Lower lobe of right lung (tissue), 2 donors: ENCODE data around the gene KRTAP10-10. TPM values are rescaled to one million over a fixed set of nuclear protein-coding genes. Genes with fewer than 3 reads are reported as not detected.

Source experiments
- ATAC-seq, 2 donors: fragments of 200-7000 bp; cut with Tn5 transposase; one replicate each; pipeline ENCODE4 v1.9.1; 2020 to 2022; ENCODE audit warnings: mild to moderate bottlenecking in 2 of 2, moderate library complexity in 2 of 2
- DNase-seq: peaks from one replicate; pipeline ENCODE4 v3.0.0-alpha.2; 2020
- H3K27ac ChIP-seq: fragments of 200-600 bp; one replicate; pipeline ENCODE4 v1.8.0; 2022
- H3K27me3 ChIP-seq: fragments of 200-600 bp; one replicate; pipeline ENCODE4 v1.8.0; 2022; ENCODE audit warnings: low read depth
- H3K36me3 ChIP-seq: fragments of 200-600 bp; one replicate; pipeline ENCODE4 v1.8.0; 2022; ENCODE audit warnings: mild to moderate bottlenecking
- H3K4me1 ChIP-seq: fragments of 200-600 bp; one replicate; pipeline ENCODE4 v1.8.0; 2022
- H3K4me3 ChIP-seq: fragments of 200-600 bp; one replicate; pipeline ENCODE4 v1.8.0; 2022; ENCODE audit warnings: mild to moderate bottlenecking
- H3K9me3 ChIP-seq: fragments of 200-600 bp; one replicate; pipeline ENCODE4 v1.8.0; 2022
- CTCF ChIP-seq: fragments of 200-600 bp; IDR thresholded peaks from one replicate; pipeline ENCODE4 v1.8.0; 2022; ENCODE audit warnings: antibody characterized with exemption, mild to moderate bottlenecking
- intact Hi-C: fragments of 100-400 bp; cut with DNase I; formaldehyde crosslinking; loops from one replicate; pipeline ENCODE4 v1.11.0; 2022
- total RNA-seq: library from RNA; stranded (reverse); fragmentation: NEBNext Ultra II Directional; extraction: Animal tissue kit (Norgen Biotek cat#: 25700); gene quantifications from one replicate; pipeline ENCODE4 v1.2.1, GENCODE V29; 2021
- donor health status: DM: no; HTN: yes; CAD: no; lungs with severe emphysema.

KRTAP10-10 gene
- total RNA-seq, 1 donor from 2014 or later, result not detected

- ATAC-seq (no peak), DNase-seq (no peak)
- TF ChIP-seq CTCF, result no peak
- H3K4me3 ChIP-seq, result no peak overlapping the region
- no peaks in the 10 kb centered on the region for H3K27me3 ChIP-seq
- H3K27ac ChIP-seq, result no peak overlapping the region
- no peaks in the 10 kb centered on the region for H3K9me3 ChIP-seq
- H3K36me3 ChIP-seq, result no peaks in the 10 kb centered on the region
- intact Hi-C loops, result no loop called here
- H3K4me1 ChIP-seq, result no peaks in the 10 kb centered on the region
Observed at GRCh38 chr21:44648557-44649311, 11.6 kb downstream of the KRTAP10-10 start.

- no peak for TF ChIP-seq CTCF
- Histone ChIP-seq H3K4me3 (no peak overlapping the region), H3K9me3 (no peaks in the 10 kb centered on the region), H3K36me3 (no peaks in the 10 kb centered on the region), H3K4me1 (no peaks in the 10 kb centered on the region), H3K27ac (no peak overlapping the region), H3K27me3 (peaks cover 3% of the 10 kb centered on the region)
- DNase-seq (no peak), ATAC-seq (no peak)
- intact Hi-C loops, result no loop called here
Observed at GRCh38 chr21:44649521-44650100, 12.5 kb downstream of the KRTAP10-10 start.

GRCh38 chr21:44650265-44650972, 13.3 kb downstream of the KRTAP10-10 start:
- Histone ChIP-seq H3K27ac (no peak overlapping the region), H3K4me3 (no peak overlapping the region), H3K36me3 (no peaks in the 10 kb centered on the region), H3K27me3 (peaks cover 3% of the 10 kb centered on the region), H3K9me3 (no peaks in the 10 kb centered on the region), H3K4me1 (no peaks in the 10 kb centered on the region)
- DNase-seq (no peak), ATAC-seq (no peak)
- intact Hi-C loops, result no loop called here
- no peak for TF ChIP-seq CTCF

GRCh38 chr21:44650973-44651675, 14.0 kb downstream of the KRTAP10-10 start:
- Histone ChIP-seq H3K27ac (no peak overlapping the region), H3K27me3 (peaks cover 3% of the 10 kb centered on the region), H3K9me3 (no peaks in the 10 kb centered on the region), H3K4me1 (no peaks in the 10 kb centered on the region), H3K36me3 (no peaks in the 10 kb centered on the region), H3K4me3 (no peak overlapping the region)
- DNase-seq, result no peak
- intact Hi-C loops, result no loop called here
- no peak for TF ChIP-seq CTCF
- ATAC-seq, result no peak

GRCh38 chr21:44653123-44653522, 16.0 kb downstream of the KRTAP10-10 start:
- no peak overlapping the region for H3K4me3 ChIP-seq
- ATAC-seq (no peak), DNase-seq (no peak)
- no peak overlapping the region for H3K27ac ChIP-seq
- intact Hi-C loops, result no loop called here
- no peaks in the 10 kb centered on the region for H3K36me3 ChIP-seq
- H3K27me3 ChIP-seq, result peaks cover 14% of the 10 kb centered on the region
- TF ChIP-seq CTCF, result no peak
- no peaks in the 10 kb centered on the region for H3K4me1 ChIP-seq
- no peaks in the 10 kb centered on the region for H3K9me3 ChIP-seq
